WTC11 (cell line): ENCODE data around the gene POLR3G. TPM values are rescaled to one million over a fixed set of nuclear protein-coding genes. Genes with fewer than 3 reads are reported as not detected.

Experiments
- AR ChIP-seq: fragments of 250-450 bp; sonication (Bioruptor Pico); IDR thresholded peaks from 2 replicates; pipeline ENCODE4 v1.9.0; 2021; ENCODE audit warnings: mild to moderate bottlenecking
- ARID4B ChIP-seq: sonication (generic); formaldehyde crosslinking; IDR thresholded peaks from 2 replicates; pipeline ENCODE4 v1.8.0; 2023; ENCODE audit warnings: missing genetic modification reagents, mild to moderate bottlenecking, borderline replicate concordance
- ATF2 ChIP-seq: sonication (generic); formaldehyde crosslinking; IDR thresholded peaks from 2 replicates; pipeline ENCODE4 v1.8.1; 2022; ENCODE audit warnings: low read depth, missing genetic modification reagents, borderline replicate concordance
- E2F1 ChIP-seq: sonication (generic); formaldehyde crosslinking; IDR thresholded peaks from 2 replicates; pipeline ENCODE4 v1.8.0; 2022; ENCODE audit warnings: mild to moderate bottlenecking, missing genetic modification reagents
- ERG ChIP-seq: fragments of 250-450 bp; sonication (Bioruptor Pico); IDR thresholded peaks from 2 replicates; pipeline ENCODE4 v1.8.0; 2021; ENCODE audit warnings: mild to moderate bottlenecking
- FOXJ3 ChIP-seq: sonication (generic); formaldehyde crosslinking; IDR thresholded peaks from 2 replicates; pipeline ENCODE4 v1.9.0; 2021; ENCODE audit warnings: missing genetic modification reagents, mild to moderate bottlenecking, borderline replicate concordance
- HMGA2 ChIP-seq: fragments of 250-450 bp; sonication (Bioruptor Pico); IDR thresholded peaks from 2 replicates; pipeline ENCODE4 v1.4.0; 2021; ENCODE audit warnings: mild to moderate bottlenecking, moderate library complexity
- MYBL2 ChIP-seq: sonication (generic); formaldehyde crosslinking; IDR thresholded peaks from 2 replicates; pipeline ENCODE4 v1.8.1; 2023; ENCODE audit warnings: mild to moderate bottlenecking, moderate library complexity, missing genetic modification reagents
- NR3C1 ChIP-seq: sonication (generic); formaldehyde crosslinking; conservative IDR thresholded peaks from 2 replicates; pipeline ENCODE4 v1.8.1; 2023; ENCODE audit warnings: low read depth, mild to moderate bottlenecking, missing genetic modification reagents
- OVOL2 ChIP-seq: fragments of 250-450 bp; sonication (Bioruptor Pico); IDR thresholded peaks from 2 replicates; pipeline ENCODE4 v1.9.0; 2021; ENCODE audit warnings: mild to moderate bottlenecking, borderline replicate concordance
- STAT6 ChIP-seq: sonication (generic); formaldehyde crosslinking; conservative IDR thresholded peaks from 2 replicates; pipeline ENCODE4 v1.8.1; 2023; ENCODE audit warnings: mild to moderate bottlenecking, low read depth, missing genetic modification reagents, moderate library complexity
- USF1 ChIP-seq: sonication (generic); formaldehyde crosslinking; IDR thresholded peaks from 2 replicates; pipeline ENCODE4 v1.8.0; 2022; ENCODE audit warnings: mild to moderate bottlenecking, missing genetic modification reagents
- USF2 ChIP-seq: sonication (generic); formaldehyde crosslinking; IDR thresholded peaks from 2 replicates; pipeline ENCODE4 v1.8.1; 2023; ENCODE audit warnings: mild to moderate bottlenecking, missing genetic modification reagents, moderate library complexity
- ZBTB21 ChIP-seq: sonication (generic); formaldehyde crosslinking; IDR thresholded peaks from 2 replicates; pipeline ENCODE4 v1.8.1; 2023; ENCODE audit warnings: mild to moderate bottlenecking, missing genetic modification reagents, borderline replicate concordance
- ZNF219 ChIP-seq: sonication (generic); formaldehyde crosslinking; IDR thresholded peaks from 2 replicates; pipeline ENCODE4 v1.8.0; 2023; ENCODE audit warnings: missing genetic modification reagents, mild to moderate bottlenecking, borderline replicate concordance
- ZNF423 ChIP-seq: fragments of 250-450 bp; sonication (Bioruptor Pico); IDR thresholded peaks from 2 replicates; pipeline ENCODE4 v2.1.2; 2022; ENCODE audit warnings: mild to moderate bottlenecking, moderate library complexity
- ZNF512 ChIP-seq: sonication (generic); formaldehyde crosslinking; IDR thresholded peaks from 2 replicates; pipeline ENCODE4 v1.8.1; 2022; ENCODE audit warnings: missing genetic modification reagents, borderline replicate concordance
- ZNF671 ChIP-seq: fragments of 250-450 bp; sonication (Bioruptor Pico); IDR thresholded peaks from 2 replicates; pipeline ENCODE4 v1.8.0; 2021; ENCODE audit warnings: mild to moderate bottlenecking
- total RNA-seq: library from RNA; stranded (reverse); gene quantifications from 3 replicates; pipeline ENCODE4 v1.2.3, GENCODE V29; 2021

Gene POLR3G
- total RNA-seq, 1 experiment from 2014 or later = 95.4 TPM

- TF ChIP-seq AR = no peak
- no peak for TF ChIP-seq ZBTB21 (CRISPR knock-in tag)
- no peak for TF ChIP-seq FOXJ3 (CRISPR knock-in tag)
- TF ChIP-seq HMGA2 (CRISPR knock-in tag) = no peak
- no peak for TF ChIP-seq ZNF512 (CRISPR knock-in tag)
- TF ChIP-seq OVOL2 (CRISPR knock-in tag) = no peak
- 0 out of 2 replicates have a peak, but pooled peaks have one; percentile 30 for TF ChIP-seq MYBL2 (CRISPR knock-in tag)
- TF ChIP-seq STAT6 = no peak; the same call in 1 of the 2 replicates
- TF ChIP-seq E2F1 (CRISPR knock-in tag) = no peak
- TF ChIP-seq NR3C1 (CRISPR knock-in tag) = 0 out of 2 replicates have a peak, but pooled peaks have one; percentile 54
- TF ChIP-seq ZNF423 = 0 out of 2 replicates have a peak, but pooled peaks have one; percentile 62
- peak; percentile 72; the same call in 1 of the 2 replicates for TF ChIP-seq ZNF219 (CRISPR knock-in tag)
- TF ChIP-seq ERG (CRISPR knock-in tag) = no peak
- no peak; the same call in 1 of the 2 replicates for TF ChIP-seq ARID4B (CRISPR knock-in tag)
- peak; percentile 42 for TF ChIP-seq USF2 (CRISPR knock-in tag)
- no peak for TF ChIP-seq ATF2
- peak; percentile 8; the same call in 1 of the 2 replicates for TF ChIP-seq USF1
- no peak for TF ChIP-seq ZNF671
Measured at GRCh38 chr5:90474235-90475107, at the start of gene POLR3G, which contains the start of gene MBLAC2 (continued).
